Brain pericyte (primary cell): ENCODE results near the gene ENHO.
"Not testable (repeated sequence)": the region's sequence is repeated elsewhere in the genome, so short reads cannot be mapped to it uniquely, and the experiment has no call there.

Source experiments
- DNase-seq: peaks from one replicate; pipeline ENCODE4 v3.0.0-alpha.2; 2012; ENCODE audit warnings: low read depth, low spot score

The ENHO gene

GRCh38 chr9:34506623-34507022 is 16.2 kb downstream of the ENHO start:
- no peak for DNase-seq

- DNase-seq, result no peak
These were observed 17.2 kb downstream of the ENHO start for GRCh38 chr9:34505370-34506120.

- DNase-seq, result no peak
These were observed 19.4 kb downstream of the ENHO start for GRCh38 chr9:34503406-34503805.

GRCh38 chr9:34502891-34503290 is 19.9 kb downstream of the ENHO start:
- no peak for DNase-seq

- no peak for DNase-seq
These were observed 20.3 kb downstream of the ENHO start for GRCh38 chr9:34502471-34502870.

- DNase-seq, result no peak
These were observed 20.8 kb downstream of the ENHO start for GRCh38 chr9:34501889-34502425.

GRCh38 chr9:34501372-34501771 is 21.4 kb downstream of the ENHO start:
- no peak for DNase-seq

- DNase-seq, result no peak
These were observed 22.0 kb downstream of the ENHO start for GRCh38 chr9:34500623-34501267.

- no peak for DNase-seq
These were observed 23.7 kb downstream of the ENHO start for GRCh38 chr9:34499076-34499475.

GRCh38 chr9:34498553-34498952 is 24.2 kb downstream of the ENHO start:
- DNase-seq, result no peak

GRCh38 chr9:34496149-34496712 is 26.6 kb downstream of the ENHO start:
- no peak for DNase-seq

- DNase-seq, result no peak
These were observed 28.7 kb downstream of the ENHO start for GRCh38 chr9:34493972-34494535.

- DNase-seq, result no peak
These were observed 30.7 kb downstream of the ENHO start for GRCh38 chr9:34492051-34492450.

- DNase-seq, result no peak
These were observed 31.2 kb downstream of the ENHO start for GRCh38 chr9:34491596-34491995.

GRCh38 chr9:34490760-34491159 is 32.0 kb downstream of the ENHO start:
- DNase-seq, result no peak

- no peak for DNase-seq
These were observed 32.4 kb downstream of the ENHO start for GRCh38 chr9:34490360-34490759.

- no peak for DNase-seq
These were observed 36.2 kb downstream of the ENHO start for GRCh38 chr9:34486572-34486971.

- no peak for DNase-seq
These were observed 37.0 kb downstream of the ENHO start for GRCh38 chr9:34485822-34486221.

- no peak for DNase-seq
These were observed 38.1 kb downstream of the ENHO start for GRCh38 chr9:34484678-34485077.

GRCh38 chr9:34482746-34483145 is 40.0 kb downstream of the ENHO start:
- DNase-seq, result not testable (repeated sequence)

- not testable (repeated sequence) for DNase-seq
These were observed 41.2 kb downstream of the ENHO start for GRCh38 chr9:34481620-34482019.

GRCh38 chr9:34479431-34479866 is 43.3 kb downstream of the ENHO start:
- no peak for DNase-seq
